TTC549 (cell line): ENCODE results near the gene BST1.
A peak's percentile ranks its signal among the peaks of the same experiment; 100 is the strongest.
"Not testable (repeated sequence)": the region's sequence is repeated elsewhere in the genome, so short reads cannot be mapped to it uniquely, and the experiment has no call there.

ENCODE experiments used
- FAIRE-seq: peaks from 2 replicates; lab custom pipeline; 2012; peaks lifted over from hg19 to GRCh38; lab: Jason Lieb, UNC

BST1 gene

GRCh38 chr4:15712214-15712613 is 9.3 kb downstream of the BST1 start:
- no peak for FAIRE-seq

- FAIRE-seq: no peak
Observed at GRCh38 chr4:15714141-15714540, 11.3 kb downstream of the BST1 start.

- FAIRE-seq: no peak
Observed at GRCh38 chr4:15714646-15715435, 12.0 kb downstream of the BST1 start.

- no peak for FAIRE-seq
Observed at GRCh38 chr4:15716115-15716514, 13.2 kb downstream of the BST1 start.

- no peak for FAIRE-seq
Observed at GRCh38 chr4:15717086-15717485, 14.2 kb downstream of the BST1 start.

- FAIRE-seq: no peak
Observed at GRCh38 chr4:15717657-15718416, 15.0 kb downstream of the BST1 start.

GRCh38 chr4:15718465-15718864 is 15.6 kb downstream of the BST1 start:
- FAIRE-seq: no peak

- FAIRE-seq: no peak
Observed at GRCh38 chr4:15718959-15719358, 16.1 kb downstream of the BST1 start.

GRCh38 chr4:15719506-15719905 is 16.6 kb downstream of the BST1 start:
- no peak for FAIRE-seq

- no peak for FAIRE-seq
Observed at GRCh38 chr4:15720851-15721250, 18.0 kb downstream of the BST1 start.

- no peak for FAIRE-seq
Observed at GRCh38 chr4:15725608-15726007, 22.7 kb downstream of the BST1 start.

GRCh38 chr4:15729910-15730533 is 27.2 kb downstream of the BST1 start:
- FAIRE-seq: peak; percentile 93

- FAIRE-seq: not testable (repeated sequence)
Observed at GRCh38 chr4:15733061-15733460, 30.2 kb downstream of the BST1 start.

GRCh38 chr4:15735536-15735935 is 32.7 kb downstream of the BST1 start:
- no peak for FAIRE-seq

- FAIRE-seq: no peak
Observed at GRCh38 chr4:15736514-15737050, 33.7 kb downstream of the BST1 start.

- FAIRE-seq: no peak
Observed at GRCh38 chr4:15737255-15737654, 34.4 kb downstream of the BST1 start.

GRCh38 chr4:15738877-15739276 is 36.0 kb downstream of the BST1 start:
- FAIRE-seq: no peak

GRCh38 chr4:15740764-15741404 is 38.0 kb downstream of the BST1 start:
- FAIRE-seq: no peak

GRCh38 chr4:15742083-15742582 is 39.3 kb downstream of the BST1 start:
- FAIRE-seq: no peak

GRCh38 chr4:15742637-15743036 is 39.8 kb downstream of the BST1 start:
- FAIRE-seq: no peak

- FAIRE-seq: no peak
Observed at GRCh38 chr4:15744016-15744545, 41.2 kb downstream of the BST1 start.

- no peak for FAIRE-seq
Observed at GRCh38 chr4:15746110-15746509, 43.2 kb downstream of the BST1 start.
